H1 (cell line): ENCODE data around the gene EMP2.

Experiments
- CBX5 ChIP-seq: fragments of 300-800, 300-1000 bp; sonication (generic); IDR thresholded peaks from 2 replicates; pipeline ENCODE4 v1.7.1; 2016; ENCODE audit warnings: antibody characterized with exemption, low read length, low read depth
- EP300 ChIP-seq, 2 experiments: IDR thresholded peaks; 1 replicate in 1 of 2; 2 replicates in 1 of 2; pipeline ENCODE4 v1.6.1; 2011 to 2012; ENCODE audit warnings: low read depth in 2 of 2, low read length in 2 of 2, mild to moderate bottlenecking in 2 of 2, borderline replicate concordance in 1 of 2, inconsistent platforms in 1 of 2, moderate library complexity in 1 of 2
- EZH2 ChIP-seq: fragments of 200-600 bp; sonication (generic); IDR thresholded peaks from 2 replicates; pipeline ENCODE4 v1.7.1; 2012; ENCODE audit warnings: low read depth, mild to moderate bottlenecking, moderate library complexity, low read length, inconsistent platforms; ENCODE audit not compliant: severe bottlenecking
- NRF1 ChIP-seq: IDR thresholded peaks from 2 replicates; pipeline ENCODE4 v1.6.1; 2011; ENCODE audit warnings: mild to moderate bottlenecking, low read depth, low read length, improper control_type of control experiment
- PHF8 ChIP-seq: fragments of 200-600 bp; sonication (generic); conservative IDR thresholded peaks from 2 replicates; pipeline ENCODE4 v1.7.1; 2012; ENCODE audit warnings: low read depth, mild to moderate bottlenecking, inconsistent platforms, low read length, moderate library complexity
- POLR2A ChIP-seq, 2 experiments: IDR thresholded peaks; 1 replicate in 1 of 2; 2 replicates in 1 of 2; pipeline ENCODE4 v1.6.1; 2011; ENCODE audit warnings: low read depth in 2 of 2, low read length in 2 of 2, mild to moderate bottlenecking in 2 of 2; ENCODE audit errors: control extremely low read depth in 1 of 2
- RAD21 ChIP-seq, 2 experiments: IDR thresholded peaks in 1 of 2; conservative IDR thresholded peaks in 1 of 2; 2 replicates each; pipeline ENCODE4 v1.6.1; 2011; ENCODE audit warnings: low read depth in 2 of 2, low read length in 2 of 2, improper control_type of control experiment in 1 of 2, inconsistent platforms in 1 of 2, mild to moderate bottlenecking in 1 of 2, moderate library complexity in 1 of 2
- RXRA ChIP-seq: IDR thresholded peaks from 2 replicates; pipeline ENCODE4 v1.6.1; 2011; ENCODE audit warnings: low read depth, mild to moderate bottlenecking, low read length, moderate library complexity; ENCODE audit not compliant: insufficient read depth
- SIN3A ChIP-seq, 2 experiments: IDR thresholded peaks in 1 of 2; conservative IDR thresholded peaks in 1 of 2; 2 replicates each; pipeline ENCODE4 v1.6.1; 2011 to 2012; ENCODE audit warnings: low read length in 2 of 2, improper control_type of control experiment in 1 of 2, low read depth in 1 of 2, mild to moderate bottlenecking in 1 of 2
- SRF ChIP-seq: IDR thresholded peaks from 2 replicates; pipeline ENCODE4 v1.6.1; 2011; ENCODE audit warnings: mild to moderate bottlenecking, low read depth, low read length, moderate library complexity
- YY1 ChIP-seq: IDR thresholded peaks from 2 replicates; pipeline ENCODE4 v1.6.1; 2011; ENCODE audit warnings: low read depth, mild to moderate bottlenecking, low read length
- TF ChIP-seq, protein P1 (sequence below): IDR thresholded peaks from 2 replicates; pipeline ENCODE4 v1.6.1; 2012; ENCODE audit warnings: inconsistent platforms
- TF ChIP-seq, protein P2 (sequence below): IDR thresholded peaks from 2 replicates; pipeline ENCODE4 v1.6.1; 2011; ENCODE audit warnings: low read length, improper control_type of control experiment
- TF ChIP-seq, protein P3 (sequence below), 3 experiments: IDR thresholded peaks; 1 replicate in 2 of 3; 2 replicates in 1 of 3; pipeline versions ENCODE4 v1.5.1 to v1.6.1; 2011; ENCODE audit warnings: low read length in 3 of 3, mild to moderate bottlenecking in 3 of 3, inconsistent platforms in 2 of 3, low read depth in 1 of 3, moderate library complexity in 1 of 3; ENCODE audit not compliant: insufficient read depth in 1 of 3; ENCODE audit errors: control extremely low read depth in 1 of 3

DNA sequence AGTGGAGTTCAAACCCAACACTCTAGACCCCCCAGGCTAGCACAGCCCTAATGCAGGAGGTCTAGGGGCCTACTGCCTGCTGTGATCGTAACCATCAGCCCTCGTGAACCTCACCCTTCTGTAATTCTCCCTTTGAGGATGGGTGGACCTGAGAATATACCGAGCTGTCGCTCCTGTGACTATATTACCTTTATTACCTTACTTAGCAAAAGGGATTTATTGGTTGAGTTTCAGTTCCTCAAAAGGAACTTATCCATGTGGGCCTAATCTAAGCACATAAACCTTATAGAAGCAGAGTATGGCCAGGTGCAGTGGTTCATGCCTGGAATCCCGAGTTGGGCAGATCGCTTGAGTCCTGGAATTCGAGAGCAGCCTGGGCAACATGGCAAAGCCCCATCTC is 19.2 kb upstream of the EMP2 start:
- TF ChIP-seq EP300 (IDR thresholded peaks at IDR 0.05; ENCODE audit: borderline replicate concordance in 1 of 2, low read depth in 2 of 2, low read length in 2 of 2) = no peak
- no peak for TF ChIP-seq RXRA
- TF ChIP-seq NRF1 = no peak
- TF ChIP-seq, protein P1, sequence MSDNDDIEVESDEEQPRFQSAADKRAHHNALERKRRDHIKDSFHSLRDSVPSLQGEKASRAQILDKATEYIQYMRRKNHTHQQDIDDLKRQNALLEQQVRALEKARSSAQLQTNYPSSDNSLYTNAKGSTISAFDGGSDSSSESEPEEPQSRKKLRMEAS = no peak
- TF ChIP-seq, protein P2, sequence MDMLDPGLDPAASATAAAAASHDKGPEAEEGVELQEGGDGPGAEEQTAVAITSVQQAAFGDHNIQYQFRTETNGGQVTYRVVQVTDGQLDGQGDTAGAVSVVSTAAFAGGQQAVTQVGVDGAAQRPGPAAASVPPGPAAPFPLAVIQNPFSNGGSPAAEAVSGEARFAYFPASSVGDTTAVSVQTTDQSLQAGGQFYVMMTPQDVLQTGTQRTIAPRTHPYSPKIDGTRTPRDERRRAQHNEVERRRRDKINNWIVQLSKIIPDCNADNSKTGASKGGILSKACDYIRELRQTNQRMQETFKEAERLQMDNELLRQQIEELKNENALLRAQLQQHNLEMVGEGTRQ = no peak
- no peak for TF ChIP-seq SRF
- TF ChIP-seq, protein P3, sequence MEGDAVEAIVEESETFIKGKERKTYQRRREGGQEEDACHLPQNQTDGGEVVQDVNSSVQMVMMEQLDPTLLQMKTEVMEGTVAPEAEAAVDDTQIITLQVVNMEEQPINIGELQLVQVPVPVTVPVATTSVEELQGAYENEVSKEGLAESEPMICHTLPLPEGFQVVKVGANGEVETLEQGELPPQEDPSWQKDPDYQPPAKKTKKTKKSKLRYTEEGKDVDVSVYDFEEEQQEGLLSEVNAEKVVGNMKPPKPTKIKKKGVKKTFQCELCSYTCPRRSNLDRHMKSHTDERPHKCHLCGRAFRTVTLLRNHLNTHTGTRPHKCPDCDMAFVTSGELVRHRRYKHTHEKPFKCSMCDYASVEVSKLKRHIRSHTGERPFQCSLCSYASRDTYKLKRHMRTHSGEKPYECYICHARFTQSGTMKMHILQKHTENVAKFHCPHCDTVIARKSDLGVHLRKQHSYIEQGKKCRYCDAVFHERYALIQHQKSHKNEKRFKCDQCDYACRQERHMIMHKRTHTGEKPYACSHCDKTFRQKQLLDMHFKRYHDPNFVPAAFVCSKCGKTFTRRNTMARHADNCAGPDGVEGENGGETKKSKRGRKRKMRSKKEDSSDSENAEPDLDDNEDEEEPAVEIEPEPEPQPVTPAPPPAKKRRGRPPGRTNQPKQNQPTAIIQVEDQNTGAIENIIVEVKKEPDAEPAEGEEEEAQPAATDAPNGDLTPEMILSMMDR (IDR thresholded peaks at IDR 0.05; ENCODE audit: control extremely low read depth in 1 of 3, insufficient read depth in 1 of 3, low read depth in 1 of 3, low read length in 3 of 3) = no peak
- no peak for TF ChIP-seq POLR2A (IDR thresholded peaks at IDR 0.05; ENCODE audit: control extremely low read depth in 1 of 2, low read depth in 2 of 2, low read length in 2 of 2)
- no peak for TF ChIP-seq EZH2
- TF ChIP-seq PHF8 = no peak
- no peak for TF ChIP-seq YY1
- no peak for TF ChIP-seq RAD21 (IDR thresholded peaks at IDR 0.05 in 1 of 2, conservative IDR thresholded peaks at IDR 0.05 in 1 of 2; ENCODE audit: low read depth in 2 of 2, low read length in 2 of 2)
- no peak for TF ChIP-seq CBX5
- no peak for TF ChIP-seq SIN3A (conservative IDR thresholded peaks at IDR 0.05 in 1 of 2, IDR thresholded peaks at IDR 0.05 in 1 of 2; ENCODE audit: low read depth in 1 of 2, low read length in 2 of 2)
